GM19025 (cell line): ENCODE measurements around the gene SARM1.
"Not testable (repeated sequence)": the region's sequence is repeated elsewhere in the genome, so short reads cannot be mapped to it uniquely, and the experiment has no call there.

Experiments
- ATAC-seq: cut with Tn5 transposase; IDR thresholded peaks from one replicate; pipeline ENCODE4 v1.9.1; 2021; ENCODE audit warnings: mild to moderate bottlenecking, low read depth, moderate library complexity; ENCODE audit not compliant: unreplicated experiment

SARM1 gene

DNA sequence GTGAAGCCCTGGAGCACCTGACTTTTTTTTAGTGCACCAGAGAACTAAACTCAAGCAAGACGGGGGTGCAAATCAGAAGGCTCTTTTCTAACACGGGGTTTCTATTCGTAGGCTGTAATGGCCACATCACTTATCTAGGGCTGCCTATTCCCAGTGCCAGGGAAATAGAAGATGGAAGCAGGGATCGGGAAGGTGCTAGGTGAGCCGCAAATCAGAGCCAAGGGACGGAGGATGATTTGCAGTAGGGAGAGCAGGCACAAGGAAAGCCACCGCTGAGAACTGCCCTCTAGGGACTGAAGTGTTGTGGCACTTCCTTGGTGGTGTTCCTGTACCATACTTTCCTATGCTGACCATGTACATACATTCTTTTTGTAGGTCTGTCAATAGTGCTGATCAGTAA, 42.3 kb downstream of the SARM1 start:
- no peak for ATAC-seq

DNA sequence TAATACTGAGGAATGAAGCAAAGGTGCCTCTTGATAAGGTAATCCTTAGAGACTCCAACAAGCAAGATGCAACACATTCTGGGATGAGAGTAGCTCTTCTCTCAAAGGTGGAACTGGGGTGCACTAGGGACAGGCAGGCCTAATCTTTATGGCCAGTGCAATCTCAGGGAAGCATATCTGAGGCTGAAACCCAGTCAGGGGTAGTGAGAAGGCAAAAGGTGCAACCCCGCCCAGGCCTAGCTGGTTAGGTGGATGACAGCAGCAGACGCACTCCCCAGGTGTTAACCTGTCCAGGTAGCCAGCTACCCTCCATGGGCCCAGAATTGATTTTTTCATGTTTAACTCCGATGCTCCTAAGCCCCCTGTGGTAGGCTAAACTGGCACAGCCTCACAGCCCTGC, 44.4 kb downstream of the SARM1 start:
- ATAC-seq: no peak

DNA sequence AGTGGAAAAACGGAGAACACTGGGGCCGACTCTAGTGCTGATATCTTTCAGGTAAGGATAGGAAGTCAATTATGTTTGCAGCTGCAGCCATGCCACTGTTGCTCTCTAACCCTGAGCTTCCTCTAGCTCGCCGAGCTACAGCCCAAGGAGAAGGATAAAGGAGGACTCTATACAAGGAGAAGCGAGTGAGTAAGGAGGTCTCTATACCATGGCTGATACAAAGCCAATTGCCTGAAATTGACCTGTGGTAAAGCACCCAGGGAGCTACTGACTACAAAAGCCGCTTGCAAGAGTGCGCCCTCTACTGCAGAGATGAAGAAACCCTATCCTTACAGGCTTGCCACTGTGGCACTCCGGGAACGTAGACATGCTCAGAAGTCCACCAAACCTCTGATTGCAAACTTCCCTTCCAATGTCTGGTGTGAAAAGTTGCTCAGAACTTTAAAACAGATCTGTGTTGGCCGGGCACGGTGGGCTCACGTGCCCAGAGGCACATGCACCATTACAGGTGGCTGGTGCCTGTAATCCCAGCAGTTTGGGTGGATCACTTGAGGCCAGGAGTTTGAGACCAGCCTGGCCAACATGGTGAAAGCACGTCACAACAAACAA, 45.3 kb downstream of the SARM1 start:
- no peak for ATAC-seq

DNA sequence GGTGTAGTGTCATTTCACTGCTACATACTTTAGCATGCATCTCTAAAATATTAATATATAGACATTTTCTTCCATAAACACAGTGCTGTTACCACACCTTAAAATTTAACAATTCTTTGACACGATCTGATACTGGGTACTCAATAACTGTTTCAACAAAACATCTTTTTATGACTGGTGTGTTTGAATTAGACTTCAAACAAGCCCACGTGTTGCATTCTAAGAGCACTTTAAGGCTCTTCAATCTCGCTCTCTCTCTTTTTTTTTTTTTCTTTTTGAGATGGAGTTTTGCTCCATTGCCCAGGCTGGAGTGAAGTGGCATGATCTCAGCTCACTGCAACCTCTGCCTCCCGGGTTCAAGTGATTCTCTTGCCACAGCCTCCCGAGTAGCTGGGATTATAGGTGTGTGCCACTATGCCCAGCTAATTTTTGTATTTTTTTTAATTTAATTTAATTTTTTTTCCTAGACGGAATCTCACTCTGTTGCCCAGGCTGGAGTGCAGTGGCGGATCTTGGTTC, 50.4 kb downstream of the SARM1 start:
- no peak for ATAC-seq

DNA sequence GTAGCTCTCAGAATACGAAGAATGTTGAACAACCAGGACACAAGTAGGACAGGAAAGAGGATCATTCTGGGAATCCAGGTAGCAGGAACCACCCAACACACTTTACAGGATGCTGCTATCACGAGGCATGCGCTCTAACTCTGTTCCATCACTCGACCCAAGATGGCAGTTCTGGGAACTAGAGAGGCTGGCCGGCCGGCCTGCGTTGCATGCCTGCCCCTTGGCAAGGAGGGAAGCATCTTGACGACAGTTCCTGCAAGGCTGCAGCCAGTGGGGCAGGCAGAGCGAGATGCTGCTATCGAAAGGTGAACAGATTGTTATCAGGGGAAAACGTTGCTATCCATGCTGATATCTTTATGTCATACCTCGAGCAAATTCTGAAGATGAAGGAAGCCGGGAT, 53.7 kb downstream of the SARM1 start:
- no peak for ATAC-seq

DNA sequence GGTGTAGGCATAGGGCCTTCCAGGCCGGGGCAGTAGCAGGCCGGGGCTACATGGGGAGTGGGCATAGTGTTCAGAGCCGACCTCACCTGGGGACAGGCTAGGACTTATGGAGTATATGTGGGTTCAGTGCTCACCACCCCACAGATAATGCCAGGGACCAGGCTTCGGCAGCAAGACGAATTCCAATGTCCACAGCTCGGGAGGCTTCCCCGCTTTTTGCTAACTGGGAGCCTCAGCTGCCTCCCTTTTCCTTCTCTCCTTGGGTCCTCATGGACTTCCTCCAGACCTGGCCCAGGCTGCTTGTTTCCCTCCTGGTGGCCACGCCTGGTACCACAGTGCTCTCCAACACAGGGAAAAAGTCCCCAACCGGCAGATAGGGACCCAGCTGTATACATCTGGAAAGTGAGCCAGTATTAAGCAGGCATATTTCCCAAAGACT, 54.6 kb downstream of the SARM1 start:
- ATAC-seq: no peak

DNA sequence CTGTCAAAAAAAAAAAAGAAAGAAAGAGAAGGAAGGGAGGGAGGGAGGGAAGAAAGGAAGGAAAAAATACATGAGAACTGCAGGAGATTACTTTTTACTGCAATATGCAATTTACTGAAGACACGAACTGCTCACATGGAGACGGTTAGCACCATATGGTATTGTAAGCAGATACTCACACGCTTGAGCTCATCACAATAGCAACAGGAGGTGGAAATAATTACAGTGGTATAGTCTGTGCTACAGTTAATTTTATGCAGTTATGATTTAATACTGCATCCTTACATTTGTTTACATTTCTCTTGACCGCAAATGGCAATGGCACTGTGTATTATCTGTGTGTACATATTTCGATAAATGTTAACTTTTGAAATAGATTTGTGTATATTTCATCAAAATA, 55.9 kb downstream of the SARM1 start:
- ATAC-seq: no peak

DNA sequence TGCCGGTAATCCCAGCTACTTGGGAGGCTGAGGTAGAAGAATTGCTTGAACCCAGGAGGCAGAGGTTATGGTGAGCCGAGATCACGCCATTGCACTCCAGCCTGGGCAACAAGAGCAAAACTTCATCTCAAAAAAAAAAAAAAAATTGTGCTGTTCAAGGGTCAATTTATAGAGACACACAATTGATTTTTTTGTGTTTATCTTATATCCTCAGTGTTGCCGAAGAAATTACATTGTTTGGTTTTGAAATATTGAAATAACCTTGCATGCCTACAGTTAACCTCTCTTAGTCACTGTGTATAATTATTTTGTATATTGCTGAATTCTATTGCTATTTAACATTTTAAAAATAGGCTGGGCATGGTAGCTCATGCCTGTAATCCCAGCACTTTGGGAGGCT, 56.5 kb downstream of the SARM1 start:
- not testable (repeated sequence) for ATAC-seq

DNA sequence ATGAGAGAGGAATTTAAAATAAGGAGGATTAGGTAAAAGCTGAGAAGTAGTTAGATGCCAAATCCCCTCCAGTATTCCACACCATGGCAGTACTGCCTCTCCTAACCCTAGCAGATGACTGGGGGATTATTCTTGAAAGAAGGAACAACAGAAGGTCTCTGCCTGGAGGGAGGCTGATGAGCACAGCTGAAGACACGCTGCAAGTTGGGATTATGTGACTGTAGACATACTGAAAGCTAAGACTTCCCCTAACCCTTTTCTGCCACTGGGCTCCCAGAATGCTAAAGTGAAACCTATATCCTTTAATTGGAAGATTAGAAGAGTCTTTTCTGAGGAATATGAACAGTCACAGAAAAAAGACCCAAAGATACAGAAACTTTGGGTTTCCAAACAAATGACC, 62.2 kb downstream of the SARM1 start:
- no peak for ATAC-seq

DNA sequence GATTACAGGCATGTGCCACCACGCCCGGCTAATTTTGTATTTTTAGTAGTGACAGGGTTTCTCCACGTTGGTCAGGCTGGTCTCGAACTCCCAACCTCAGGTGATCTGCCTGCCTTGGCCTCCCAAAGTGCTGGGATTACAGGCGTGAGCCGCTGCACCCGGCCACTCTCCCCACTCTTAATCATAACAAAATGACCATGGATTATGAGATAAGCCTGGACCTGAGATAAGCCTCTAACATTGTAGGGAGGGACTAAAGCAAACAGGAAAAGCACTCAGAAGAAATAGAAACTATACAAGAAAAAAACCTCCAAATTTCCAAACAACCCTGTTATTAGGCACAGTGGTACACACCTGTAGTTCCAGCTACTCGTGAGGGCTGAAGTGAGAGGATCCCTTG, 62.8 kb downstream of the SARM1 start:
- ATAC-seq: not testable (repeated sequence)

DNA sequence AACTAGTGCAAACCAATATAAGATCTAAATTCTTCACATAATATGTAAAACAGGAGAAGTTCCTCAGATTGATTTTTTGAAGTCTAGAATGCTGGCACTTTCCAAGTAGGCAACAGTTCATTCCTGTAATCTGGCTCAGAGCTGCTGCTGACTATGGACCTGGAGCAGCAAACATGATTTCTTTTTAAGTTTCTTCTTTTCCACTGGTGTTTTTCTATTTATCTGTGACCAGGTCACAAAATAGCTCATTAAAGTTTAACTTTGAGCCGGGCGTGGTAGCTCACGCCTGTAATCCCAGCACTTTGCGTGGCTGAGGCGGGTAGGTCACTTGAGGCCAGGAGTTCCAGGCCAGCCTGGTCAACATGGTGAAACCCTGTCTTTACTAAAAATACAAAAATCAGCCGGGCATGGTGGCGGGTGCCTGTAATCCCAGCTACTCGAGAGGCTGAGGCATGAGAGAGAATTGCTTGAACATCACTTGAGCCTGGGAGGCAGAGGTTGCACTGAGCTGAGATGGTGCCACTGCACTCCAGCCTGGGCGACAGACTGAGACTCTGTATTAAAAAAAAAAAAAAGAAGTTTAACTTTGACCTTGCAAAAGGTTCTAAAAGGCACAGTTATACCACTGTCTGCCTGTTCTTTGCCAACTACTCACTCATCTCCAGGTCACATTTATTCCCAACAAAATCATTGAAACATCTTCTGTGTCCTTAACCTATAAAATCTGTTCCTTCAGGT, 72.6 kb downstream of the SARM1 start:
- ATAC-seq: no peak

DNA sequence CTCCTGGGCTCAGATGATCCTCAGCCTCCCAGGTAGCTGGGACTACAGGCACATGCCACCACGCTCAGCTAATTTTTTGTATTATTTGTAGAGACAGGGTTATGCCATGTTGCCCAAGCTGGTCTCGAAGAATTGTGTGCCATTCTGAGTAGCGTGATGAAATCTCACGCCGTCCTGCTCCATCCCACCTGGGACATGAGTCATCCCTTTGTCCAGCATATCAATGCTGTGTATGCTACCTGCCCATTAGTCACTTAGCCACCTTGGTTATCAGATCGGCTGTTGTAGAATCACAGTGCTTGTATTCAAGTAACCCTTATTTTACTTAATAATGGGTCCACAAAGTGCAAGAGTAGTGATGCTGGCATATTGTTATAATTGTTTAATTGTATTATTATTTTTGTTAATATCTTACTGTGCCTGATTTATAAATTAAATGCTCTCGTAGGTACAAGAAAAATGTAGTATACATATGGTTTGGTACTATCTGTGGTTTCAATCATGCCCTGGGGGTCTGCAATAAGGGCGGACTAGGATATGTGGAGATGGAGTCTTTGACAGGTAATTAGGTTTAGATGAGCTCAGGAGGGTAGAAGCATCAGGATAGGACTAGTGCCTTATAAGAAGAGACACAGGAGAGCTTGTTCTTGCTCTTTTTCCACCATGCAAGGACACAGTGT, 75.4 kb downstream of the SARM1 start:
- no peak for ATAC-seq

DNA sequence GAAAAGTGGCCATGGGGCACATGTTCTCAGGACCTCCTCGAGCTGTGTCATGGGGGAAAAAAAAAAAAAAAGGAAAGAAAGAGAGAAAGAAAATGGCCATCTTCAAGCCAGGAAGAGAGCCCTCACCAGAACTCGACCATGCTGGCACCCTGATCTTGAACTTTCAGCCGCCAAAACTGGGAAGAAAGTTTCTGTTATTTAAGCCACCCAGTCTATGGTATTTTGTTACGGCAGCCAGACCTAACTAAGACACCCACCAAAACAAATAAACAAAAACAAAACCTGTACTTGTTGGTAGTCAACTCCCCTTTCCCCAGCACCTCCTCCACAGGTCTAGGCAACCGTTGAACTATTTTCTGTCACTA, 75.9 kb downstream of the SARM1 start:
- no peak for ATAC-seq

DNA sequence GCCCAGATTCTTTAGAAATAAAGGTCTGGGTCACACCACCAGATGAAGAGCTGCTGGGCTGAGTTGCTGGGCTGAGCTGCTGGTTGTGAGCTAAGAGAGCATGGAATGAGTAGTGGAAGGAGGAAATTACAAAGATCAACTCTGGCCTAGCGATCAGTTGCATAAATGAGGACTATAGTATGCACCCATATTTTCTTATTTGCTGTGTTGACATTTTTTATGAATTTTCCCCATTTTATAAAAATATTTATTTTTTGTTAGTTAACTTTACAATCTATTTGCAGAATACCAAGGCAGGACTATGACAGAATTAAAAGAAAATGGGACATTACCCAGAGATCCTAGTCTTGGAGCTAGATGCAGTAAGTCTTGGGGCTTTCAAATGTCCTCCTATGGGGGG, 78.4 kb downstream of the SARM1 start:
- no peak for ATAC-seq
